ENCODE measurements around the gene SCUBE1. TPM values are rescaled to one million over a fixed set of nuclear protein-coding genes. Genes with fewer than 3 reads are reported as not detected.
A peak's percentile ranks its signal among the peaks of the same experiment; 100 is the strongest.

SCUBE1 gene
- total RNA-seq, 1 experiment from 2014 or later: not detected

- DNase-seq (ENCODE audit: low read depth): no peak
Observed at GRCh38 chr22:43239193-43239780, 103.9 kb downstream of the SCUBE1 start.

- DNase-seq (ENCODE audit: low read depth): no peak
Observed at GRCh38 chr22:43238526-43239006, 104.6 kb downstream of the SCUBE1 start.

- no peak for DNase-seq (ENCODE audit: low read depth)
Observed at GRCh38 chr22:43237280-43237679, 105.9 kb downstream of the SCUBE1 start.

- no peak for DNase-seq (ENCODE audit: low read depth)
Observed at GRCh38 chr22:43236411-43237166, 106.6 kb downstream of the SCUBE1 start.

- no peak for DNase-seq (ENCODE audit: low read depth)
Observed at GRCh38 chr22:43235445-43236409, 107.4 kb downstream of the SCUBE1 start.

- no peak for DNase-seq (ENCODE audit: low read depth)
Observed at GRCh38 chr22:43234264-43234988, 108.7 kb downstream of the SCUBE1 start.

- DNase-seq (ENCODE audit: low read depth): no peak
Observed at GRCh38 chr22:43233529-43233928, 109.6 kb downstream of the SCUBE1 start.

GRCh38 chr22:43232445-43232844 lies 110.7 kb downstream of the SCUBE1 start:
- no peak for DNase-seq (ENCODE audit: low read depth)

GRCh38 chr22:43231724-43232034 lies 111.5 kb downstream of the SCUBE1 start:
- no peak for DNase-seq (ENCODE audit: low read depth)

- peak; percentile 9 for DNase-seq (ENCODE audit: low read depth)
Observed at GRCh38 chr22:43230971-43231723, 112.0 kb downstream of the SCUBE1 start.

GRCh38 chr22:43230571-43230970 lies 112.6 kb downstream of the SCUBE1 start:
- no peak for DNase-seq (ENCODE audit: low read depth)

GRCh38 chr22:43228863-43229262 lies 114.3 kb downstream of the SCUBE1 start:
- DNase-seq (ENCODE audit: low read depth): no peak

- DNase-seq (ENCODE audit: low read depth): peak; percentile 12
Observed at GRCh38 chr22:43228330-43228729, 114.8 kb downstream of the SCUBE1 start.

- DNase-seq (ENCODE audit: low read depth): no peak
Observed at GRCh38 chr22:43227239-43227630, 115.9 kb downstream of the SCUBE1 start.

GRCh38 chr22:43226377-43227238 lies 116.6 kb downstream of the SCUBE1 start:
- DNase-seq (ENCODE audit: low read depth): peak; percentile 5

GRCh38 chr22:43225609-43226008 lies 117.6 kb downstream of the SCUBE1 start:
- DNase-seq (ENCODE audit: low read depth): no peak

GRCh38 chr22:43222987-43223386 lies 120.2 kb downstream of the SCUBE1 start:
- no peak for DNase-seq (ENCODE audit: low read depth)

- DNase-seq (ENCODE audit: low read depth): no peak
Observed at GRCh38 chr22:43222262-43222661, 120.9 kb downstream of the SCUBE1 start.

GRCh38 chr22:43220625-43221380 lies 122.4 kb downstream of the SCUBE1 start:
- DNase-seq (ENCODE audit: low read depth): no peak

Data from LHCN-M2 (cell line).